Endodermal cell (in vitro differentiated cells): ENCODE data around the gene UCMA. TPM values are rescaled to one million over a fixed set of nuclear protein-coding genes. Genes with fewer than 3 reads are reported as not detected.

ENCODE experiments used
- DNase-seq: peaks from one replicate; pipeline ENCODE4 v3.0.0-alpha.2; 2017
- H3K27ac ChIP-seq: 2 replicates; pipeline ENCODE4 v1.5.1; 2013; ENCODE audit warnings: mild to moderate bottlenecking, low read depth, low read length, moderate library complexity
- H3K27me3 ChIP-seq: 2 replicates; pipeline ENCODE4 v1.6.1; 2013; ENCODE audit warnings: mild to moderate bottlenecking, low read length, moderate library complexity; ENCODE audit not compliant: insufficient read depth, control insufficient read depth, poor library complexity, severe bottlenecking
- H3K36me3 ChIP-seq: 2 replicates; pipeline ENCODE4 v1.7.0; 2013; ENCODE audit warnings: mild to moderate bottlenecking, low read length, moderate library complexity; ENCODE audit not compliant: control insufficient read depth, insufficient read depth
- H3K4me1 ChIP-seq: one replicate; pipeline ENCODE4 v1.7.0; 2013; ENCODE audit warnings: low read length; ENCODE audit not compliant: control insufficient read depth, insufficient read depth
- H3K4me3 ChIP-seq: 2 replicates; pipeline ENCODE4 v1.5.1; 2013; ENCODE audit warnings: mild to moderate bottlenecking, low read length, moderate library complexity
- H3K9ac ChIP-seq: 2 replicates; pipeline ENCODE4 v1.6.1; 2013; ENCODE audit warnings: mild to moderate bottlenecking, low read length, moderate library complexity; ENCODE audit not compliant: poor library complexity, severe bottlenecking; ENCODE audit errors: extremely low read depth
- H3K9me3 ChIP-seq: 2 replicates; pipeline ENCODE4 v1.6.1; 2013; ENCODE audit warnings: mild to moderate bottlenecking, low read length, moderate library complexity; ENCODE audit not compliant: control insufficient read depth
- H3K27ac Mint-ChIP-seq: 2 replicates; pipeline ENCODE4 v1.8.0; 2020; ENCODE audit warnings: mixed read lengths
- H3K27me3 Mint-ChIP-seq: 2 replicates; pipeline ENCODE4 v1.8.0; 2021; ENCODE audit warnings: mild to moderate bottlenecking, mixed read lengths; ENCODE audit not compliant: insufficient read depth
- H3K36me3 Mint-ChIP-seq: 2 replicates; pipeline ENCODE4 v1.8.0; 2020; ENCODE audit warnings: low read depth, mixed read lengths
- H3K4me1 Mint-ChIP-seq: 2 replicates; pipeline ENCODE4 v1.8.0; 2020; ENCODE audit warnings: mixed read lengths
- H3K4me3 Mint-ChIP-seq: 2 replicates; pipeline ENCODE4 v1.8.0; 2020; ENCODE audit warnings: mild to moderate bottlenecking, moderate library complexity, mixed read lengths
- H3K9me3 Mint-ChIP-seq: 2 replicates; pipeline ENCODE4 v1.8.0; 2020; ENCODE audit warnings: mild to moderate bottlenecking, mixed read lengths
- CTCF ChIP-seq: fragments of 200-600 bp; sonication (generic); conservative IDR thresholded peaks from 2 replicates; pipeline ENCODE4 v1.5.0; 2021; ENCODE audit warnings: antibody characterized with exemption, mild to moderate bottlenecking
- WGBS, 2 experiments: methylation state at CpG; one replicate each; pipeline versions ENCODE4 v1.1.5 to v1.1.7; 2013; ENCODE audit warnings: missing lambda C conversion rate in 2 of 2, mixed read lengths in 1 of 2; ENCODE audit not compliant: insufficient coverage in 1 of 2, insufficient read length in 1 of 2; 5-methylcytosine and 5-hydroxymethylcytosine counted together
- total RNA-seq, 2 donors: library from RNA; stranded (reverse); fragmentation: NEBNext Ultra II Directional in 1 of 2; extraction: Animal tissue kit (Norgen Biotek cat#: 25700) in 1 of 2; gene quantifications; 2 replicates in 1 of 2; 3 replicates in 1 of 2; pipeline ENCODE4 v1.2.1, GENCODE V29; 2021

UCMA gene
- total RNA-seq, 2 donors from 2014 or later, result not detected

GRCh38 chr10:13187135-13187534 is 47.0 kb downstream of the UCMA start:
- Histone ChIP-seq H3K27me3 (no peaks in the 10 kb centered on the region), H3K27ac (no peak overlapping the region), H3K4me1 (no peaks in the 10 kb centered on the region), H3K4me3 (no peak overlapping the region), H3K9ac (no peak overlapping the region), H3K9me3 (peaks cover 17% of the 10 kb centered on the region), H3K36me3 (peaks cover 84% of the 10 kb centered on the region)
- 96% methylated on average over 3 of the region's 3 CpGs; no CpG with 5 or more reads in 1 of the 2 experiments for WGBS, 2 experiments
- no peak for TF ChIP-seq CTCF
- H3K27me3 Mint-ChIP-seq, result no peaks in the 10 kb centered on the region
- no peak overlapping the region for H3K27ac Mint-ChIP-seq
- H3K36me3 Mint-ChIP-seq, result peaks cover 74% of the 10 kb centered on the region
- no peaks in the 10 kb centered on the region for H3K4me1 Mint-ChIP-seq
- no peak for DNase-seq
- no peak overlapping the region for H3K4me3 Mint-ChIP-seq
- H3K9me3 Mint-ChIP-seq, result peaks cover 5% of the 10 kb centered on the region

- H3K27me3 Mint-ChIP-seq, result no peaks in the 10 kb centered on the region
Measured at GRCh38 chr10:13184730-13185514, 49.3 kb downstream of the UCMA start.

GRCh38 chr10:13184276-13184675 is 49.9 kb downstream of the UCMA start:
- Mint-ChIP-seq H3K9me3 (peaks cover 5% of the 10 kb centered on the region), H3K27me3 (no peaks in the 10 kb centered on the region), H3K4me1 (no peaks in the 10 kb centered on the region), H3K4me3 (no peak overlapping the region), H3K27ac (no peak overlapping the region), H3K36me3 (peaks cover 79% of the 10 kb centered on the region)
- DNase-seq, result no peak
- Histone ChIP-seq H3K36me3 (peaks cover 81% of the 10 kb centered on the region), H3K27ac (no peak overlapping the region), H3K27me3 (no peaks in the 10 kb centered on the region), H3K9ac (no peak overlapping the region), H3K4me1 (no peaks in the 10 kb centered on the region), H3K4me3 (no peak overlapping the region), H3K9me3 (peaks cover 17% of the 10 kb centered on the region)
- WGBS, 2 experiments, result 63 to 100% methylated on average over 1 to 2 of the region's 2 CpGs
- TF ChIP-seq CTCF, result no peak

More at GRCh38 chr10:13184730-13185514, 49.3 kb downstream of the UCMA start:
- Histone ChIP-seq H3K36me3 (peaks cover 84% of the 10 kb centered on the region), H3K4me3 (no peak overlapping the region), H3K4me1 (no peaks in the 10 kb centered on the region), H3K9me3 (peaks cover 17% of the 10 kb centered on the region), H3K9ac (no peak overlapping the region), H3K27ac (no peak overlapping the region), H3K27me3 (no peaks in the 10 kb centered on the region)
- TF ChIP-seq CTCF, result no peak
- Mint-ChIP-seq H3K27ac (no peak overlapping the region), H3K4me1 (no peaks in the 10 kb centered on the region), H3K9me3 (peaks cover 5% of the 10 kb centered on the region), H3K36me3 (peaks cover 76% of the 10 kb centered on the region), H3K4me3 (no peak overlapping the region)
- no peak for DNase-seq
- 91 to 95% methylated on average over 4 to 5 of the region's 5 CpGs for WGBS, 2 experiments
